HuH-7.5 (cell line): Measurements from ENCODE around the gene BTG2.

Source experiments
- DNase-seq: peaks from one replicate; pipeline ENCODE4 v3.0.0; 2011; ENCODE audit warnings: low spot score

The BTG2 gene

DNA sequence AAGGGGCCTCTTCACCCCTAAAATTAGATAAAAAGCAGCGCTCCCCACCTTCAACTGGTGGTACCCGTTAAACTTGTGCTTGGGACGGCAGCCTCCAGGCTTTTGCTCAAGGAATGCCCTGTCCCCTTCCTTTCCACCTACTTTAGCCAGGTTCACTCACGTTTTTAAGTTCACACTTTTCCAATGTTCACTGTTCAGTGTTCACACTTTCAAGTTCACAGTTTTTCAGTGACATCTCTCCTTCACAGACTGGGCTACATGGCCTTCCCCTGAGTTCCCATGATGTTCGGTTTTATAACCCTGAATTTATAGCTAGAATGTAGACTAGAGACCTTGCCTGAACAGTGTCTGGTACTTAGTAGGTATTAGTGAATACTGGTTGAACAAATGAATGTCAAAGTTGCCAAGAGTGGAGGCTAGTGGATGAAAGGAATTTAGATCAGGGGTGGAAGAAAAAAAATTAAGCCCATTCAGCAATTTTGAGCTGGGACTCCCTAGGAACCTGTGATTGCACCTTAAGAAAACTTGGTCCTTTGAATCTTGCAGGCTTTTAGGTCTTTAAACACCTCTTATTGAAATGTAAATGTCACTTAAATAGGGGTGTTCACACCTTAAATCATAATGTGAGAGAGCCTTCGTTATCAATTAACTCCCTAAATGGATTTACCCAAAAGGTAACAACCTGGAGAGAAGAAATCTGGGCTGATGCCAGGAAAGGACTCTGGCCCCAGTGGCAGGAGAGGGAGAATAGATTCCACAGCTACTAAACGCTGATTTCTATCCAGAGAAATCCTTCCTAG, 12.3 kb downstream of the BTG2 start:
- DNase-seq = no peak

DNA sequence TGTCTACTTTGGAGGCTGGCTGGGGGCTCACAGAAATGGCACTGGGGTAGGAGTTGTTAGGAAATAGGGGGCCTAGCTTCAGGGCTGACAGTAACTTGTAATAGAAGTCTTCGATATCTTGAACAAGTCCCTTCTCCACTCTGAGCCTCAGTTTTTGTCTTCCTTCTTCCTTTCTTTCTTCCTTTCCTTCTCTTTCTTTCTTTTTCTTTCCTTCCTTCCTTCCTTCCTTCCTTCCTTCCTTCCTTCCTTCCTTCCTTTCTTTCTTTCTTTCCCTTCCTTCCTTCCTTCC, 12.9 kb downstream of the BTG2 start:
- DNase-seq = no peak

DNA sequence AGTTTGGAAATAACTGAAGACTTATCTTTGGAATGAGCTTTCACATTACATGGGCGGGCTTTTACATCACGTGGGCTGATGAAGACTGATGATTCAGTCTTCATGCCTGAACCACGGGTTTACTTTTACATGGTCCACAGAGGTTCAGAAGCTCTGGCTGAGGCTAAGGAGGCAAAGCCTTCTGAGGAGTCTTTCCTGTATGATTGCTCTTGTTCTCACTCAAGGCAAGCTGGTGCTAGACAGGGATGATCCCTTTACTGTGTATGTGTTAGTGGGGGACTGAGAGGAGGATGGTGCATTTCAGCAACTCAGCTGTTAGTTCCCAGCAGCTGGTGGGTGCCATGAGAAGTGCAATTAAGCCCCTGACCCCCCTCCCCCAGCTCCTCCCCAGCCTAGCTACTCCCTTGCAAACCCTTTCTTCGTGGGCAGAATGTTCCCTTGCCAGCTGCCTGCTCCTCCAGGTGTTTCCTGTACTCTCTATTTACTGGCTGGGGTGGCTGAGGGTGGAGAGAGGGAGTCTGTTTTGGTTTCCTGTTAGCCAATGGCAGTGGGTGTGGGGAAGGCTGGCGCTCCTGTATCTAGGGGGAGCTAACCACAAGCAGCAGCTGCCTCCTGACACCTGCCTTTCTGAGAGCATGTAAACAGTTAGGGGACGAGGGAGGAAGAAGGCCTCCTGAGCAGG, 15.4 kb downstream of the BTG2 start:
- DNase-seq = no peak

DNA sequence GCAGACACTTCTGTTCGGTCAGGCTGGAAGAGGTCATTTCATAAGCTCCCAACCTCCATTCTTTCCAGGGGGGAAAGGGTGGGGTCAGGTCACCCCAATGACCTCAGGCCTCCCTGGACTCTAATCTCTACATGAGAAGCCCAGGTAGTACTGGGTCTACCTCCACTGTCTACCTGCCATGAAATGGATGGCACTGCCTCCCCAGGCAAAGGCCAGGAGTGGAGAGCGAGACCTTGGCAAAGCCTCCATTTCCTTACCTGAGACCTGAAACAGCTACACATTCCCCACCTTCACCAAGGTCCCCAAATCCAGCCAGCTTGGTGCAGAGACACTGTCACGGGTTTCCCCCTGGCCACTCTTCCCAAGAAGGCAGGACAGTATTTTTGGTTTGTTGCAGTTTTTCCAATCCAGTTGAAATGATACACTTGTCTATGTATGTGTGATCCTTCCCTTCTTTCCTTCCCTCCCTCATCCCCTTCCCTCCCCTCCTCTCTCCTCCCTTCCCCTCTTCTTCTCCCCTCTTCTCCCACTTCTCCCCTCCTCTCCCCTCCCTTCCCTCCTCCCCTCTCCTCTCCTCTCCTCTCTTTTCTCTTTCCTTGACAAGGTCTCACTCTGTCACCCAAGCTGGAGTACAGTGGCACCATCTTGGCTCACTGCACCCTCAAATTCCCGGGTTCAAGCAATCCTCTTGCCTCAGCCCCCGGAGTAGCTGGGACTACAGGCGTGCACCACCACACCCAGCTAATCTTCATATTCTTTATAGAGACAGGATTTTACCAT, 16.1 kb downstream of the BTG2 start:
- DNase-seq = no peak

DNA sequence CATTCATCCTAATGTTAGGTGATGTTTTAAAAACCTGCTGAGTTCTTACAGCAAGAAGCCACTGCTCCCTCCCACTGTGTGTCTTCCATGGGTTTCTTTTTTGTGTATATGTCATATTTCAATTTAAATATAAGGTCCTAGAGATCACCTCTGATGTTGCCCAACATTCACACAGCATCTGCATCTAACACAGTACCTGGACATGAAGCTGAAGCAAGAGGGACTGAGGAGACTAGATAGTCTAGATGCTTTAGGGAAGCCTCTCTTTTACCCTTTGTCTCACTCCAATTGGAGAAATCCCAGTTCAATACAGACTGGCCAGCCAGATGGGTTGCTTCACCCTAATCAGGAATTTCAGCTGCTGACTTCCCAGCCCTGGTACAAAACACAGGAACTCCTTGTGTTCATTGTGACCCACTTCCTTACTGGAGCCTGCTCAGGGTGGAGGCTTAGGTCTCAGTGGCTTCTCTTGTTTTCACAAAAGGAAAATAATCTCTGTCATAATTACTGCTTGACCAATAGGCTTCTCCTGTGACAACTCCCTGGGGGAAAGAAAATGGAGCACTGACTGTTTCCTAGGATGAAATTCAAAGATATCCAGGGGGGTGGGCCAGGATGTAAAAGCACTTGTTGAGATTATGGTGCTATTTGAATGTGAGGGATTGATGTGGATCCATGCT, 17.3 kb downstream of the BTG2 start:
- DNase-seq = no peak

DNA sequence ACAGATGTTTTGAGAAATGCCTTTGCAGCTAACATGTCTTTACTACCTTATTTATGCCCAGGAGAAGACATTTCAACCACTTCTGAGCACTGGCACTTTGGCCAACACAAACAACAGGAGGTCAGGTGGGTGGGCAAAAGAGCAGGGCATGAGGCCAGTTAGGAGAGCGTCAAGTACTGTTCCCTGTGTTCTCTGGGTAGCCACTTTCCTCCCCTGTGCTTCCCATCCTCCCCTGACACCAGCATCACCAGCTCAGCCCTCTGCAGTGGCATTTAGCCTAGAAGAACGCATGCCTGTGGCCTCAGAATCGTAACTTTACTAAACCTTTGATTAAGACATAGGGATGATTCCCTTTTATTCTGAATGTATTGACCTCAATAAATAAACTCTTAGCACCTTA, 18.3 kb downstream of the BTG2 start:
- DNase-seq = no peak

DNA sequence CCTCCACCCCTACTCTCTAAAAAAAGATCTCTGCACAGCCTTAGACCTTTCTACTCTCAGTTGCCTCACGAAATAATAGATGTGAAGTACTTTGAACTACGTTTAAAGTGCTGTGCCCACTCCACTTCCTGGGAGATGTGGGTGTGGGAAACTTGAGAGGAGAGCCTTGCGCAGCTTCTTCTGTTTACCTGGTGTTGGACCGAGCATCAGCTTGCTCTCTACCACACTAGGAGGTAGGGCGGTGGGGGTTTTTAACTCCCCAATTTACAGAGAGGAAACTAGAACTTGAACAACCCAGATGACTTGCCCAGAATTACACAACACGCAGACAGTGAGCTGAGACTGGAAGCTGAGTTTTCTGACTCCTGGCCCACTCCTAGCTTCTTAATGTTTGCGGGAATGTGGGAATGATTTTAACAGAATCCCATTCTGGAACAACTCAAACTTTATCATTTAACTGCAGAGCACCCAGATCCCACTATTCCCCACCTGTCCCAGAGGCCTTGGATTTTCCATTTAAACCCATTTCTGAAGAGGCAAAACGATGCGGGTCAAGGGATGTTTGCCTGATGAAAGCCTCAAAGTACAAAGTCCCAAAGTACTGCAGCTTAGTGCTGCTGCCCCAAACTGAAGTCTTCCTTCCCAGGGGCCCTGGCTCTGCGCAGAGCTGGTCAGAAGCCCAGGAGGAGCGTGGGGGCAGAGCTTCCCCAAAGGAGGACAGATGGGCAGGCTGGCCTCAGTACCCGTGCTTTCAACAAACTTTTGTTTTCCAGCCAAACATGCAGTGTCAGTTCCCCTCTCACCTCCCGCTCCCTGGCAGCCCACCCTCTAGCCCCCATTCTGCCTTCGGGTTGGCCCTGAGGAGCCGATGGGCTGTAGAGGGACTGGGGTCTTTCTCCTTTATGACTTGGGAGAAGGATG, 19.0 kb downstream of the BTG2 start:
- no peak for DNase-seq

DNA sequence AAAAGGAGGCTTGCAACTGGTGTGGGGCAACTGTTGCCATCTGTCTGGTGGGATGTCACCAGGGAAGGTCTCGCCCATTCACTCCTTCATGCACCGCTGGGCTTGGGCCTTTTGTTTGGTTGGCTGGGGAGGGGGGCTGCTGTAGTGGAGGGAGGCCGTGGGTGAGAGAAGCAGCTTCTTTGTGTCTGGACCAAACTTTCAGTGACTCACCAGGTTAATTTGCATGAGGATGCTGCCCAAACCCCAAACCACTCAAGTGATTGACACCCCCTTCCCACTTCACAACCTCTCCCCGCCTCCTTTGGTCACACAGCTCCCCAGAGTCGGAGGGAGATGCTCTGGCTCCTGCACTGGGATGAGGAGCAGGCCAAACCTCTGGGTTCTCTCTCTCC, 19.7 kb downstream of the BTG2 start:
- no peak for DNase-seq

DNA sequence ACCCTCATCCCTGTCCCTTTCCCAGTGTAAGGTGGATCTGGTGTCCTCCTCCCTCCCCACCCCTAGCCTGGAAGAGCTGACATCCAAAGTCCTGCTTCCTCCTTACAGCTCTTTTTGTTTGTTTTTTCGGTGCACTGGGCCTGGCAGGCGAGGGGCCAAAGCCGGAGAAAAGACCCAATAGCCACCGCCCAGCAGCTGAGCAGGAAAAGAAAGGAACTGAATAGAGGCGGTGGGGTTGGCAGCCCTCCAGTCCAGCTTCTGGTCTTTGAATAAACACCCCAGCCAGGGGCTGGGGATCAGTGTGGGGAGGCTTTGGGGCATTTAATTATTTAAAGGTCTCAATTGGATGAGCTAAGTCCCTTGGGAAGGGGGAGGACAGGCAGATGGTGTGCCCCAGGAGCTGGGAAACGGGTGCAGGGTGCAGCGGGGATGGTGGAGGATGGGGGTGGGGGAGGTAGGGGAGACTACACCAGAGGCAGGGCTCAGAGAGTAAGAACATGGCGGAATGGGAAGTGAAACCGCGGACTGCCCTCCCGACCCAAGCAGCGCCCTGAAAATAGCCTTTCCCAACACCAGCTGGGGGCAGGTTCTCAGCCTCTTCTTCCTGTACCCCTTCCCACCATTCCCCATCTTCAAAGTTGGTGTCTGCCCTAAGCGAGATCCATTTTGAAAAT, 20.2 kb downstream of the BTG2 start:
- DNase-seq = no peak

DNA sequence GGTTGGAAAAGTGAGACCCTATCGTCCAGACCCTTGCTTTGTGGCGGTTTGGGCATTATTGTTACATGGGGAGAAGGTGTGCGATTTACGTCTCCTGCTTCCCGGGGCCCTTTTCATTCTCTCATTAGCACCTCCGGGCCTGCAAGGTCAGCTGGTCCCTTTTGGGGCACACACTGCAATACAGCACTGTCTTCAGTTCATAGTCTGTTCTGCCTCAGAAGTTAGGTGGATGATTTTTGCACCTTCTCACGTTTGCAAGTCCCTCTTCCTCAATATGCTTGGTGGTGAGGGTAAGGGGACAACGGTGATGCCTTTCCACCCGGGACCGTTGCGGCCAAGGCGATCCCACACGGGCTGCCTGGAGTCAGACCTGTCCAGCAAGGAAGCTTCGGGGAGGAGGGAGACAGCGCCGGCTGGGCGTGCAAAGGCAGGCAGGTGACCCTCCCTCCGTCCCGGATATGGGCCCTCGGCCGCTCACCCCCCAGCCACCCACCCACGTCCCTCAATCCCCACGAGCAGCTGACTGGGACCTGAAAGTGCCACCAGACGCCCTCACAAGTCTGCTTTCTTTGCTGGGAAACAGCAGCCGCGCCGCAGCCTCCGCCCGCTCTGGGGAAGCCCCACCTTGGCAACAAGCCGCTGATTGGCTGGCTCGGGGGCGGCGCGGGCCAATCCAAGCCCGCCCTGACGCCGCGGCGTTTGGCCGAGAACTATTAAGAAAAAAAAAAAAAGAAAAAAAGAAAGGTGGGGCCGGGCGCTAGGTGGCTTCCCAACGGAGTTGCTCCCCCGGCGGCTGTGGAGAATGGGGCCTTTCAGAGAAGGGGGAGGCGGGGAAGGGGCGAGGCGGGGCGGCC, 21.7 kb downstream of the BTG2 start:
- DNase-seq = peak; percentile 91

DNA sequence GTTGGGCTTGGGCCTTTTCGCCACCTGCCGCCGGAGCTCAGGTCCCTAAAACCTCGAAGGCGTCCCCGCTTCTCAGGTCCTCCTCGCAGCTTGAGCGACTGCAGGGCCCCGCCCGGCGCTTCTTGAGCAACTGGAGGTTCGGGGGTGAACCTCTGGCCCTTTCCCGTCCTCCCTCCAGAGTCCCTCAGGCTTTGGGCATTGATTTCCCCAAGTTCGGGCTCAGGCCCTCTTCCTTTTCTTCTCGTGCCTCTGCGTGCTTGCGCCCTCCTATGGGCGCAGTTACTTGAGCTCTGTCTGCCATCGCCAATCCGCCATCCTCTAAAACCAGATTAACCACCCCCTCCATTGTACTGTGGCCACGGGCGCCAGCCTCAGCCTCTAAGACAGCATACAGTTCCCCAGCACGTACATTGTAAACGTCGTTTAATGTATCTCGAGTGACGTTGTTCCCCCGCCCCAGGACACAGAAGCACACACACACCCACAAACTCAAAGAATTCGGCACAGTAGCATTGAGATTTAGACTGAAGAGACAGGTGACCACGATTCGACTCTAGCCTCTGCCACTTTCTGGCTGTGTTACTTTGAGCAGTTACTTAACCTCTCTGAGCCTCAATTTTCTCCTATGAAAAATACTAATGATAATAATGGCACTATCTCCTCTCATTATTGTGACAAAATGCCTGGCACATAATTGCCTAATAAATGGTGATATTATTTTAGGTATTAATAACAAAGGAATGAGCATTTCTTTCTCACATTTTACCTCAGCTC, 22.6 kb downstream of the BTG2 start:
- peak; percentile 62 for DNase-seq

DNA sequence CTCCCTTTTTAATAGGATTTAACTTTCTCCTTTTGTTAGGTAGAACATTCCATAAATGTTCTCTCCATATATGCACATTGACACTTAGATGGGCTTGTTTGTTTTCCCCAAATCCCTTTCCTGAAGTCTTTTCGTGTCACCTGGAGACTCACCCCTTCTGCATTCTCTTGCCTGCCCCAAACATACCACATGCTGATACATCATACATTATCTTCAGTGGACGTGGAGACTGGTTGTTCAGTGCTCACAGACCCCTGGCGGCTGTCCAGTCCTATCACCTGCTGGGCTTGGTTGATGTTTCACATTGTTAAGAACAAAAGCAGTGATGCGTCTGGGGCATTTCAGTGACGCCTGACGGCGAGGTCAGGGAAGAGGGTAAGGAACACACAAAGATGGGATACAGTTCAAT, 23.4 kb downstream of the BTG2 start:
- DNase-seq = peak; percentile 23

DNA sequence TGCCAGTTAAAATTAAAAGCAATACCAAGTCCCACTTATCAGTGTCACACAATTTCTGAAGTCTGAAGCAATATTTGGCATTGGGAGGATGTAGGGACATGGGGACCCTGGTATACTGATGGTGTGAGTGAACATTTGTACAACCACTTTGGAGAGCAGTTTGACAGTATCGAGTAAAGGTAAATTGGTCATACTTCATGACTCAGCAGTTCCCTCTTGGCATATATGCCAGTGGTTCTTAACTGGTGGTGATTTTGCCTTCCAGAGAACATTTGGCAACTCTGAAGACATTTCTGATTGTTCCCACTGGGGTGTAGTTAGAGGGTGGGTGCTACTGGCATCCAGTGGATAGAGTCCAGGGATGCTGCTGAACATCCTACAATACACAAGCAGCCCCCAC, 25.9 kb downstream of the BTG2 start:
- DNase-seq = no peak

DNA sequence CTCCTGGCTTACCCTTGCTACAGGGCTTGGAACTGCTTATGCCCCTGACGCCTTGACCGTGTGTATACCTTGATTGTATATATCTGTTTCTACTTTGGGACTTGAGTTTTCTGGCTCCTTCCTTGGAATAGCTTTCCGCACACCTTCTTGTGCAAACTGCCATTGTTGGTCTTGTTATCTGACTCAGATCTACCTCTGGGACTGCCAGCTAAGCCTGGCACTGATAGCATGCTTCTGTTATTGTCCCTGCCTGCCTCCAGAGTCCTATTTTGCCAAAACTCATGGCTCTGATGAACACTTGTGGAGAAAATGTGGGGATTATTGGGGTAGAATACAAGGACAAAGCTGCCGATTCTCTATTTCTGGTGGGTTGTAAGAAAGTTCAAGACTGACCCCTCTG, 30.2 kb downstream of the BTG2 start:
- no peak for DNase-seq

DNA sequence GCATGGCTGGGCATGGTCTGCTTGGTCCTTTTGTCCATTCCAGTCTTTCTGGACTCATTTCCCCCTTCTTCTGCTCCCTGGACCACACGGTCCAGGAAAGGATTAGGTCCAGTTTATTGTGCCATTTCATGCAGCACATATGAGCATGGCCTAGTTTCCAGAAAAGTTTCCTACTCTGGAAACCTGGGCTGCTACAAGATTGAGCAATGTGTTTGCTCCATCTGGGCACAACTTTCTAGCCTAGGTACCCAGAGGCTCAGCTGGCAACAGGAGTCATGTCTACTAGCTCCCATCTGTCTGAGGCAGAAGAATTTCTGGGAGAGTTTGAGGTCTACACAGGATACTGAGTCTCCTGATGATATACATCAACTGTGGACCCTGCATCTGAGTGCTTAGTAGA, 30.8 kb downstream of the BTG2 start:
- DNase-seq = no peak

DNA sequence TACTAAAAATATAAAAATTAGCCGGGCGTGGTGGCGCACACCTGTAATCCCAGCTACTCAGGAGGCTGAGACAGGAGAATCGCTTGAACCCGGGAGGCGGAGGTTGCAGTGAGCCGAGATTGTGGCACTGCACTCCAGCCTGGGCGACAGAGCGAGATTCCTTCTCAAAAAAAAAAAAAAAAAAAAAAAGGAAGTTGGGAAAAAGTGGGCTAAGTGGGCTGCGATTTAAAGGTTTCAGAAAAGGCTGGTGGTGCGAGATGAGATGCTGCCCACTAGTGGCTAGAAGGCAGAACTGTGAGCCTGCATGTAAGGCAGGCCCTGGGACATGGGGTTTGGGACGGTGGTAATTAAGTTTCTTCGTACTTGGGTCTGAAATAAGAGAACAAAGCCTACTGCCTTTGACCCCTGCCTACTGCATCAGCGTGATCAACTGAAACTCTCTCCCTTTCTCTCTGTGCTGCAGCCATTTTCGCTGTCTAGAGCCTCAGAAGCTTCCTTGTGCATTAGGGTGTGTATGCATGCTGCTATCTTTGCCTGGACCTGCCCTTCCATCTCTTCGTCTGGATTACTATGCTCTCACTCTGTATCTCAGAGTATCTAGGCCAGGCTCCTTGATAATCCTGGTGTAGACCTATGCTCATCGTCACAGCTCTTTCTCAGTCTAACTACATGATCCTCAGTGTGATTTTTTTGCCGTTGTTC, 33.2 kb downstream of the BTG2 start:
- DNase-seq = peak; percentile 72

DNA sequence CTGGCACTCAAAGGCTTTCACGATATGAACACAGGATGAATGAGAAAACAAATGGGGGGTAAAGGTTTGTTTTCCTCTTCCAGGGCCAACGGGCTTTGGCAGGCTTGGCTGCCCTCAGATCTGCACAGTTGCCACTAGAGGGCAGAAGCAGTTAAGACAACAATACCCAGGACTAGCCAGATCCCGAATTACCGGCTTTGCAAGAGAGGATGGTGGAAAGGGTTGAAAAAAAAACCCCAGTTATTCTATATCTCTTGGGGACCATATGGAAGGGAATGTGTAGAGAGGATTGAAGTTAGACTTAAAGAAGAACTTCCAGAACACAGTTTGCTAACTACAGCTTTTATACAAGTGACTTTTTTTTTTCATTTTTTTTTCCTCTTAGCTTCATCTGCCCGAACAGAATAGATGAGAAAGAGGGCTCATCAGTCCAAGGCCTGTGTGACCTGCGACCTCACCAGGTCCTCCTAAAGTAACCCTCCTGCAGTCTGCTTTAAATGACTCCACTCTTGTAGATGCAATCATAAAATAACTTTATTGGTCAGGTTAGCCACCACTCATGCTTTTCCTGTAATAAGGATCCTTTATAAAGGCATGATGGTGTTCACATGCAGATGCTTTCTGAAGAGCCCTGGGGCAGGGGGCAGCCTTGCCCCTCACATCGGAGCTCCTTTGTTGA, 34.9 kb downstream of the BTG2 start:
- peak; percentile 91 for DNase-seq
